ENCODE measurements around the gene KIAA1549. TPM values are rescaled to one million over a fixed set of nuclear protein-coding genes. Genes with fewer than 3 reads are reported as not detected.

Gene KIAA1549
- total and polyA plus RNA-seq, 5 donors from 2014 or later = 0.10 TPM; not detected in 4

GRCh38 chr7:138845711-138846110, 135.5 kb downstream of the KIAA1549 start:
- peaks cover 0 to 3% (median 2%) of the 10 kb centered on the region in 7 donors for H3K9me3 Mint-ChIP-seq
- Histone ChIP-seq H3K36me3 (ENCODE audit: control insufficient read depth, insufficient read depth, low read length) (no peaks in the 10 kb centered on the region), H3K27me3 (ENCODE audit: control insufficient read depth, insufficient read depth, low read length) (peaks cover 7% of the 10 kb centered on the region), H3K4me1 (ENCODE audit: control insufficient read depth, insufficient read depth, low read length, poor library complexity, severe bottlenecking) (no peaks in the 10 kb centered on the region), H3K9me3 (ENCODE audit: control insufficient read depth in 2 of 2, low read length in 2 of 2) (no peaks in the 10 kb centered on the region), H3K27ac (ENCODE audit: insufficient read depth, low read length, poor library complexity, severe bottlenecking) (no peak overlapping the region), H3K4me3 (ENCODE audit: low read depth, low read length) (no peak overlapping the region)
- no peak overlapping the region for H3K27ac Mint-ChIP-seq
- H3K27me3 Mint-ChIP-seq = peaks cover 28% of the 10 kb centered on the region
- no peaks in the 10 kb centered on the region for H3K4me1 Mint-ChIP-seq
- no peak overlapping the region for H3K4me3 Mint-ChIP-seq
- DNase-seq = no peak
- no peak for ATAC-seq (ENCODE audit: low read depth in 2 of 2)
- H3K36me3 Mint-ChIP-seq = no peaks in the 10 kb centered on the region

- H3K4me3 ChIP-seq (ENCODE audit: low read depth, low read length) = no peak overlapping the region
- no peak overlapping the region for H3K4me3 Mint-ChIP-seq
- no peaks in the 10 kb centered on the region for H3K4me1 Mint-ChIP-seq
- peaks cover 2% of the 10 kb centered on the region for H3K27me3 ChIP-seq (ENCODE audit: control insufficient read depth, insufficient read depth, low read length)
- H3K4me1 ChIP-seq (ENCODE audit: control insufficient read depth, insufficient read depth, low read length, poor library complexity, severe bottlenecking) = no peaks in the 10 kb centered on the region
- no peaks in the 10 kb centered on the region for H3K36me3 ChIP-seq (ENCODE audit: control insufficient read depth, insufficient read depth, low read length)
- ATAC-seq (ENCODE audit: low read depth in 2 of 2) (no peak), DNase-seq (no peak)
- no peaks in the 10 kb centered on the region for H3K9me3 ChIP-seq (ENCODE audit: control insufficient read depth in 2 of 2, low read length in 2 of 2)
- no peak overlapping the region for H3K27ac Mint-ChIP-seq
- H3K36me3 Mint-ChIP-seq = no peaks in the 10 kb centered on the region
- no peak overlapping the region for H3K27ac ChIP-seq (ENCODE audit: insufficient read depth, low read length, poor library complexity, severe bottlenecking)
- peaks cover 0 to 1% (median 0%) of the 10 kb centered on the region in 7 donors for H3K9me3 Mint-ChIP-seq
- H3K27me3 Mint-ChIP-seq = peaks cover 28% of the 10 kb centered on the region
These were observed 137.3 kb downstream of the KIAA1549 start for GRCh38 chr7:138843632-138844580.

GRCh38 chr7:138842111-138842510, 139.1 kb downstream of the KIAA1549 start:
- H3K4me1 Mint-ChIP-seq = no peaks in the 10 kb centered on the region
- no peak overlapping the region for H3K27ac ChIP-seq (ENCODE audit: insufficient read depth, low read length, poor library complexity, severe bottlenecking)
- H3K9me3 Mint-ChIP-seq = peaks cover 0 to 1% (median 0%) of the 10 kb centered on the region in 7 donors
- H3K4me3 ChIP-seq (ENCODE audit: low read depth, low read length) = no peak overlapping the region
- H3K36me3 Mint-ChIP-seq = no peaks in the 10 kb centered on the region
- H3K9me3 ChIP-seq (ENCODE audit: control insufficient read depth in 2 of 2, low read length in 2 of 2) = no peaks in the 10 kb centered on the region
- no peaks in the 10 kb centered on the region for H3K4me1 ChIP-seq (ENCODE audit: control insufficient read depth, insufficient read depth, low read length, poor library complexity, severe bottlenecking)
- H3K27me3 Mint-ChIP-seq = peaks cover 17% of the 10 kb centered on the region
- no peaks in the 10 kb centered on the region for H3K36me3 ChIP-seq (ENCODE audit: control insufficient read depth, insufficient read depth, low read length)
- ATAC-seq (ENCODE audit: low read depth in 2 of 2) (no peak), DNase-seq (no peak)
- H3K4me3 Mint-ChIP-seq = no peak overlapping the region
- peaks cover 2% of the 10 kb centered on the region for H3K27me3 ChIP-seq (ENCODE audit: control insufficient read depth, insufficient read depth, low read length)
- no peak overlapping the region for H3K27ac Mint-ChIP-seq

- H3K4me3 Mint-ChIP-seq = no peak overlapping the region
- H3K4me3 ChIP-seq (ENCODE audit: low read depth, low read length) = no peak overlapping the region
- H3K36me3 ChIP-seq (ENCODE audit: control insufficient read depth, insufficient read depth, low read length) = no peaks in the 10 kb centered on the region
- peaks cover 26% of the 10 kb centered on the region for H3K27me3 Mint-ChIP-seq
- no peaks in the 10 kb centered on the region for H3K36me3 Mint-ChIP-seq
- DNase-seq (no peak), ATAC-seq (ENCODE audit: low read depth in 2 of 2) (no peak)
- peaks cover 0 to 5% (median 0%) of the 10 kb centered on the region in 4 donors for H3K4me1 Mint-ChIP-seq
- H3K27ac Mint-ChIP-seq = no peak overlapping the region
- peaks cover 0 to 2% (median 0%) of the 10 kb centered on the region in 7 donors for H3K9me3 Mint-ChIP-seq
- H3K27ac ChIP-seq (ENCODE audit: insufficient read depth, low read length, poor library complexity, severe bottlenecking) = no peak overlapping the region
- H3K4me1 ChIP-seq (ENCODE audit: control insufficient read depth, insufficient read depth, low read length, poor library complexity, severe bottlenecking) = no peaks in the 10 kb centered on the region
- H3K27me3 ChIP-seq (ENCODE audit: control insufficient read depth, insufficient read depth, low read length) = peaks cover 6% of the 10 kb centered on the region
- H3K9me3 ChIP-seq (ENCODE audit: control insufficient read depth in 2 of 2, low read length in 2 of 2) = no peaks in the 10 kb centered on the region
These were observed 143.0 kb downstream of the KIAA1549 start for GRCh38 chr7:138838166-138838565.

- Mint-ChIP-seq H3K9me3 (peaks cover 0 to 2% (median 0%) of the 10 kb centered on the region in 7 donors), H3K27me3 (peaks cover 31% of the 10 kb centered on the region), H3K27ac (no peak overlapping the region), H3K4me1 (peaks cover 0 to 5% (median 0%) of the 10 kb centered on the region in 4 donors), H3K36me3 (no peaks in the 10 kb centered on the region), H3K4me3 (no peak overlapping the region)
- Histone ChIP-seq H3K4me1 (ENCODE audit: control insufficient read depth, insufficient read depth, low read length, poor library complexity, severe bottlenecking) (no peaks in the 10 kb centered on the region), H3K9me3 (ENCODE audit: control insufficient read depth in 2 of 2, low read length in 2 of 2) (no peaks in the 10 kb centered on the region), H3K27me3 (ENCODE audit: control insufficient read depth, insufficient read depth, low read length) (peaks cover 6% of the 10 kb centered on the region), H3K36me3 (ENCODE audit: control insufficient read depth, insufficient read depth, low read length) (no peaks in the 10 kb centered on the region), H3K27ac (ENCODE audit: insufficient read depth, low read length, poor library complexity, severe bottlenecking) (no peak overlapping the region), H3K4me3 (ENCODE audit: low read depth, low read length) (no peak overlapping the region)
- DNase-seq (no peak), ATAC-seq (ENCODE audit: low read depth in 2 of 2) (no peak)
These were observed 143.6 kb downstream of the KIAA1549 start for GRCh38 chr7:138837627-138838026.

GRCh38 chr7:138835087-138835486, 146.1 kb downstream of the KIAA1549 start:
- Mint-ChIP-seq H3K4me3 (no peak overlapping the region), H3K27ac (no peak overlapping the region), H3K36me3 (no peaks in the 10 kb centered on the region), H3K27me3 (peaks cover 32% of the 10 kb centered on the region), H3K4me1 (peaks cover 0 to 5% (median 0%) of the 10 kb centered on the region in 4 donors), H3K9me3 (peaks cover 0 to 2% (median 0%) of the 10 kb centered on the region in 7 donors)
- H3K4me1 ChIP-seq (ENCODE audit: control insufficient read depth, insufficient read depth, low read length, poor library complexity, severe bottlenecking) = no peaks in the 10 kb centered on the region
- no peaks in the 10 kb centered on the region for H3K36me3 ChIP-seq (ENCODE audit: control insufficient read depth, insufficient read depth, low read length)
- H3K4me3 ChIP-seq (ENCODE audit: low read depth, low read length) = no peak overlapping the region
- ATAC-seq (ENCODE audit: low read depth in 2 of 2) (no peak), DNase-seq (no peak)
- H3K9me3 ChIP-seq (ENCODE audit: control insufficient read depth in 2 of 2, low read length in 2 of 2) = no peaks in the 10 kb centered on the region
- no peak overlapping the region for H3K27ac ChIP-seq (ENCODE audit: insufficient read depth, low read length, poor library complexity, severe bottlenecking)
- H3K27me3 ChIP-seq (ENCODE audit: control insufficient read depth, insufficient read depth, low read length) = peaks cover 4% of the 10 kb centered on the region

- Mint-ChIP-seq H3K27me3 (peaks cover 29% of the 10 kb centered on the region), H3K4me1 (peaks cover 0 to 5% (median 0%) of the 10 kb centered on the region in 4 donors), H3K4me3 (no peak overlapping the region), H3K36me3 (no peaks in the 10 kb centered on the region), H3K9me3 (peaks cover 0 to 2% (median 0%) of the 10 kb centered on the region in 7 donors), H3K27ac (no peak overlapping the region)
- H3K27ac ChIP-seq (ENCODE audit: insufficient read depth, low read length, poor library complexity, severe bottlenecking) = no peak overlapping the region
- H3K27me3 ChIP-seq (ENCODE audit: control insufficient read depth, insufficient read depth, low read length) = peaks cover 4% of the 10 kb centered on the region
- H3K4me1 ChIP-seq (ENCODE audit: control insufficient read depth, insufficient read depth, low read length, poor library complexity, severe bottlenecking) = no peaks in the 10 kb centered on the region
- ATAC-seq (ENCODE audit: low read depth in 2 of 2) (no peak), DNase-seq (no peak)
- no peaks in the 10 kb centered on the region for H3K36me3 ChIP-seq (ENCODE audit: control insufficient read depth, insufficient read depth, low read length)
- H3K4me3 ChIP-seq (ENCODE audit: low read depth, low read length) = no peak overlapping the region
- no peaks in the 10 kb centered on the region for H3K9me3 ChIP-seq (ENCODE audit: control insufficient read depth in 2 of 2, low read length in 2 of 2)
These were observed 146.6 kb downstream of the KIAA1549 start for GRCh38 chr7:138834583-138834982.

All from CD4-positive, CD25-positive, alpha-beta regulatory T cell (primary cell).